GM21367 (cell line): ENCODE measurements around the gene LCE3B.
"Not testable (repeated sequence)": the region's sequence is repeated elsewhere in the genome, so short reads cannot be mapped to it uniquely, and the experiment has no call there.

Experiments used
- ATAC-seq: cut with Tn5 transposase; IDR thresholded peaks from one replicate; pipeline ENCODE4 v1.9.1; 2021; ENCODE audit not compliant: unreplicated experiment

Gene LCE3B, protein sequence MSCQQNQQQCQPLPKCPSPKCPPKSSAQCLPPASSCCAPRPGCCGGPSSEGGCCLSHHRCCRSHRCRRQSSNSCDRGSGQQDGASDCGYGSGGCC

DNA sequence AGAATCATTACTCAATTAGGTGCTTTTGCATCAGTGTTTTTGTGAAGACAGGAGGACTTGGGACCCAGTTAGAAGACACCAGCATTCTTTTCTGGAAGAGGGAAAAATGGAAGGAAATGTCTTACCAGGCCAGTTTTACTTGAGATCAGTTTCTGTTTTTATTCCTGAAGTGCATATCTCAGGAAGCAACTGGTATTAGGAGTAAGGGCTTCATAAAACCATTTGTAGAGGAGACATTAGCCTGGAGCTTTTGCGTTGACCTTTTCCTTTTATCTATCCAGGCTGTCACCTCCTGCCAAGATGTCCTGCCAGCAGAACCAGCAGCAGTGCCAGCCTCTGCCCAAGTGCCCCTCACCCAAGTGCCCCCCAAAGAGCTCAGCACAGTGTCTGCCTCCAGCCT, at the start of gene LCE3B:
Gene LCE3B (plus strand): TSS at position 301 of the 400 bp plus-strand sequence. CDS start 0 bp downstream, at position 301.
- ATAC-seq: no peak

DNA sequence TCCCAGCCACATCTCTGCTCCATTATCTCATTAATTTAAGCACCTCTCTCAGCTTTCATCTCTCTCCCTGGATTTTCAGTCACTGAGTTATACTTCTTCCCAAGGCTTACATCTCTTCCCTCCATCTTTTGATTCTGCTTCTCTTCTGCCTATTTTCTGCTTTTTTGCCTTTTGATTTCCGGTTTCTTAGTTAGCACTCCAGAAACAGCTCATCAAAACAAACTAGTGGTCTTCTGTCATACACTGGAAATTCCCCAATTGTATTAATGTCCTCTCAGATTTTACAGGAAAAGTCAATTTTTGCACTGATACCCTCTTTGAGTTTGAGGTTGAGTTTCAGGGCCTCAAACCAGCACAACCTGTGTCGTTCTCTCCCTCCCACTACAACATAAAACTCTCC, 48.5 kb upstream of the LCE3B start:
- no peak for ATAC-seq

DNA sequence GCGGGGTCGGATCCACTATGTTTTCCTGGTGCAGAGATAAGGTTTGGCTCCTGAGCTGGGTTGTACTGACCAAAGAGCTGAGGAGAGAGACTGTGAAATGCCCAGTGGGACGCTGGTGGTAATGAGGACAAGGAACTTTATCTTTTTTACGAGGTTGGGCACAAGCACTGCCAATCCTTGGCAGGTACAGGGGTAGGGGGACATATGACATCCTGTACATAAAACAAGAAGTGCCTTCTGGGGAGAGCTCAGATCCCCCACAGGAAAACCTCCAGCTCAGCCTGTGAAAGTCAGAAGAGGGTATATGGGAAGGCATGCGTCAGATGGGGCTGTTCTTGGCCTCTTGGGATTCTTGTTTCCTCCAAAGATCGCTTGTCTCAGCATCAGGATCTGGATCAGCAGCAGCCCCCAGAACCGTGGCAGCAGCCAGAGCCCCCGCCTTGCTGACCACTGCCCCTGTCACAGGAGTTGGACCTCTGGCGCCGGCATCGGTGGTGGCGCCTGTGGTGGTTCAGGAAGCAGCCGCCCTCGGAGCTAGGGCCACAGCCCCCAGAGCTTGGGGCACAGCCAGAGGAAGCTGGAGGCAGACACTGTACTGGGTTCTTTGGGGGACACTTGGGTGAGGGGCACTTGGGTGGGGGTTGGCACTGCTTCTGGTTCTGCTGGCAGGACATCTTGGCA, 47.9 kb upstream of the LCE3B start:
- ATAC-seq: no peak

DNA sequence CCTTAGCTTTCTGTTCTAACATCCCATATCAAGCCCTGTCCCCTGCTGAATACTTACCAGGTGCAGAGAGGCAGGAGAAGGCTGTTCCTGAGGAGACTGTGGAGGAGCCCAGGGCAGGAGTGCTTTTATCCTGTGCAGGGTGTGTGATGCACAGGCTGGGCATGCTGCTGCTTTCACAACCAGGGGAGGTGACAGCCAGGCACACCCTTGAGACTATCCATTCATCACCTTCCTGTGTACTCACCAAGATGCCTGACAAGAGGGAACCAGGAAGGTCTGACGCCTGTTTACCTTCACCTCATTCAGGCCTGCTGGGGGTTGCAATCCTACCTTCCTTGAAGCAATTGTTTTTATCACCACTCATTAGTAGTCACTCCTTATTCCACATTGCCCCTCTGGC, 46.9 kb upstream of the LCE3B start, which contains the start of gene LCE3E:
Gene LCE3E (minus strand): TSS at position 100 of the 400 bp plus-strand sequence. CDS start 572 bp downstream, outside the sequence.
- ATAC-seq: no peak

DNA sequence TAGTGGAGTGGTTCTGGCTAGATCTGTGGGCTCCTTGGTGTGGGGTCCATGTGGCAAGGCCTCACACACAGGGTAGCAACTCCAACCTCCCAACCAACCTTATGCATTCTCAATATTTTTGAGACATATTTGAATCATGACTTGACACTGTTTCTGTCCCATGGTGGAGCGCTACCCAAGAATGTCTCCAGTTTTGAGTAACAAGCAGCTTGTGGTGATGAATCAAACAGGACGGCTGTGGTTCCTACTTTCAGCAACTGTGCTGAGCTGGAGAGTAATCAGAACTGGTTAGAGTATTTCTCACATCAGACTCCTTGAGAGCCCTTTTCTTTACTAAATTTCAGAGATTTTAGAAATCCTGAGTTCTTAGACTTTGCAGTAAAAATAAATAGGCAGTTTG, 36.4 kb upstream of the LCE3B start:
- ATAC-seq: no peak

DNA sequence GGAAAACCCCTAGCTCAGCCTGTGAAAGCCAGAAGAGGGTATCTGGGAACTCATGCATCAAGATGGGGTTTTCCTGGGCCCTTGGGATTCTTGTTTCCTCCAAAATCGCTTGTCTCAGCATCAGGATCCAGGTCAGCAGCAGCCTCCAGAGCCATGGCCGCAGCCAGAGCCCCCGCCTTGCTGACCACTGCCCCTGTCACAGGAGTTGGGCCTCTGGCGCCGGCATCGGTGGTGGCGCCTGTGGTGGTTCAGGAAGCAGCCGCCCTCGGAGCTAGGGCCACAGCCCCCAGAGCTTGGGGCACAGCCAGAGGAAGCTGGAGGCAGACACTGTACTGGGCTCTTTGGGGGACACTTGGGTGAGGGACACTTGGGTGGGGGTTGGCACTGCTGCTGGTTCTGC, 34.1 kb upstream of the LCE3B start:
- not testable (repeated sequence) for ATAC-seq

DNA sequence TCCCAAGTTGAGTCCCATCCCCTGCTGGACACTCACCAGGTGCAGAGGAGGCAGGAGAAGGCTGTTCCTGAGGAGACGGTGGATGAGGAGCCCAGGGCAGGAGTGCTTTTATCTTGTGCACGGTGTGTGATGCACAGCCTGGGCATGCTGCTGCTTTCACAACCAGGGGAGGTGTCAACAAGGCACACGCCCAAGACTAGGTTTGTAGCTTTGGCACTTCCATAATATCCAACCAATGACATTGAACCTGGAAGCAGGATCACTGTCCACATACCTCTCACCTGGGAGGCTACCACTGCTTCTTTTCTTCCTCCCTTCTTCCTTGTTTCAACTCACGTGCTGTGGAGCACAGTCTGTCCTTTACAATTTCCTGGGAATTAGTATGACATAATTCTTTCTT, 33.2 kb upstream of the LCE3B start, which contains the start of gene LCE3D:
Gene LCE3D (minus strand): TSS at position 84 of the 400 bp plus-strand sequence. CDS start 580 bp downstream, outside the sequence.
- no peak for ATAC-seq

DNA sequence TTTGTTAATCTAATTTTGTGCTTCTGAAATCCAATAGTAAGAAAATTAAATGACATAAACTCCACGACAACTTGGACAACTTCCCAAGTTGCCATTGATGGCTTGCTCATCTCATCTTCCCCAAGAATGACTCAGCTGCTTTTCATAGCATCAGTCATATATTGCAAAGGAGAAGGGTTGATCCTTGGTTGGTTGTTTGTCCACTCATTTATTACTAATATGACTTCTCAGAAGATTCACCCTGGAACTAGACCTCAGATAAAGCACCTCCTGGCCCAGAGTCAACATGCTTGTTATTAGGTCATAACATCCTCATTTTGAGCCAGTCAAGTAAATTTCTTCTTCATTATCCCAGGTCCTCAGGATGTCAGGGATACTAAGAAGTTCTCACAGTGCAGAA, 31.0 kb upstream of the LCE3B start:
- ATAC-seq: no peak

DNA sequence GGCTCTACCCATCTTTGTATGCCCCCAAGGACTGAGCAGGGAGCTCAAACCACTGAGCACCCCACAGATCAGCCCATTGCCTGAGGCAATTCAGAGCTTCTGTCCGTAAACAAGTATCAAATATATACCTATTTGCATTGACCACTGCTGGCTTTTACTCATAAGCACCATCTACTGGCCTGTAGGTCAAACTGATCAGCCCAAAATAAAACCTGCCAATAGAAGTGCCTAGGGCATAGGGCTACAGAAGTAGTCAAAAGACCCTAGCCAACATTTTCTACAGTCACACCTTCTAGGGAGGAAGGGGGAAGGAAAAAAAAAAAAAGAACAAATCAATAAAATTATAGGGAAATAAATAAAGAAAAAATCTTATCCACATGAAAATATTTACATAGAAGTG, 28.0 kb upstream of the LCE3B start:
- no peak for ATAC-seq

DNA sequence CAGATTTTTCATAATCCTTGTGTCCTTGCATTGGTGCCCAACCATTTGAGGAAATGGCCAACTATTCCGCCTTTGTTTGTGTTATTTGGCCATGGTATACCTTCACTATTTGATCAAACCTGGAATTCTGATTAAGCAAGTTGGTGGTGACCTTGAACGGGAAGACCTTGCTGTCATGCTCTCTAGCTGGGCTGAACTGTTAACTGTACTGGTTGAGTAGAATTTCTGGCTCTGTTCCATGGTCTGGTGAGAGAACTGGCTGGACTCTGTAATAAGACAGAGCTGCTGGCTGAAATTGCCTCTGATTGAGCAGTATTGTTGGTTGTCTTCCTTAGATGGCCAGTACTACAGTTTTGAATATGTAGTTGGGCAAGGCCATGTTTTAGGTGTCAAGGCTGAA, 16.6 kb upstream of the LCE3B start:
- no peak for ATAC-seq

DNA sequence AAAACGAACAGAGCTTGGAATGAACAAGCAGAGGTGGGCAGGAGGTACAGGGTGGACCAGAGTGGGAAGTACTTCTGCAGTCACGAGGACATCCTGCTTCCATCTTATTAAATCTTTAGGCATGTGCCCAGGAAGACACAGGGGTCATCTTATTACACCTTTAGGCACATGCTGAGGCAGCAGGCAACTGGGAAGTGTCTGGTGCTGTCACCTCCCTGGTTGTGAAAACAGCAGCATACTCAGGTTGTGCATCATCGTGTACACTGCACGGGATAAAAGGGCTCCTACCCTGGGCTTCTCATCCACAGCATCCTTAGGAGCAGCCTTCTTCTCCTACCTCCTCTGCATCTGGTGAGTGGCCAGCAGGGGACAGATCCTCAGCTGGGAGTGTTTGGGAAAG, 13.7 kb upstream of the LCE3B start, which contains the start of gene LCE3C:
Gene LCE3C (plus strand): TSS at position 301 of the 400 bp plus-strand sequence. CDS start 498 bp downstream, outside the sequence.
- no peak for ATAC-seq

DNA sequence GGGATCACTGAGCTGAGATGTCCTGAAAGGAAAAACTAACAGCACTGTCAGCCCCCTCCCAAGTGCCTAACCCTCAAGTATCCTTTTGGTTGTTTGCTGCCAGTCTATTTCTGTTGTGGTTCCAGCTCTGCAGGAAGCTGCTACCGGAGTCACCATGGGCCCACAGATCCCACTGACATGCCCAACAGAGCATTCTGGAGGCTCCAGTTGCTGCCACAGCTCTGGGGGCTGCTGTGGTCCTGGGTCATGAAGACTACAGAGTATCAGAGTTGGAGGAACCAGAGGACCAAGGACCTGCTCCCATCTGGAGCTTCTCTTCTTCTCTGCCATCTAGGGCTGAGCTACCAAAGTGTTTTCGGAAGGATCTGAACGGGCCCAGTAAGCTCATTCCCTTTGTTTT, 8.4 kb downstream of the LCE3B start:
- ATAC-seq: no peak

DNA sequence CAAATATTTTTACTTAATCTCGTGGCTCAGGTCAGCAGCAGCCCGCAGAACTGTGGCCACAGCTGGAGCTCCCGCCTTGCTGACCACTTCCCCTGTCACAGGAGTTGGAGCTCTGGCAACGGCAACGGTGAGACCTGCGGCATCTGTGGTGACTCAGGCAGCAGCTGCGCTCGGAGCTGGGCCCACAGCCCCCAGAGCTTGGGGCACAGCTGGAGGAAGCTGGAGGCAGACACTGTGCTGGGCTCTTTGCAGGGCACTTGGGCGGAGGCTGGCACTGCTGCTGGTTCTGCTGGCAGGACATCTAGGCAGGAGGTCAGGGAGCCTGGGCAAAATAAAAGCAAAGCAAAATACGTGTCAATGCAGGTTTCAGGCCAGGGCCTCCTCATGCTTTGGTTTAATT, 9.2 kb downstream of the LCE3B start, which contains the start of gene LCE3A:
Gene LCE3A (minus strand): TSS at position 301 of the 400 bp plus-strand sequence. CDS start 0 bp downstream, at position 301.
- no peak for ATAC-seq

DNA sequence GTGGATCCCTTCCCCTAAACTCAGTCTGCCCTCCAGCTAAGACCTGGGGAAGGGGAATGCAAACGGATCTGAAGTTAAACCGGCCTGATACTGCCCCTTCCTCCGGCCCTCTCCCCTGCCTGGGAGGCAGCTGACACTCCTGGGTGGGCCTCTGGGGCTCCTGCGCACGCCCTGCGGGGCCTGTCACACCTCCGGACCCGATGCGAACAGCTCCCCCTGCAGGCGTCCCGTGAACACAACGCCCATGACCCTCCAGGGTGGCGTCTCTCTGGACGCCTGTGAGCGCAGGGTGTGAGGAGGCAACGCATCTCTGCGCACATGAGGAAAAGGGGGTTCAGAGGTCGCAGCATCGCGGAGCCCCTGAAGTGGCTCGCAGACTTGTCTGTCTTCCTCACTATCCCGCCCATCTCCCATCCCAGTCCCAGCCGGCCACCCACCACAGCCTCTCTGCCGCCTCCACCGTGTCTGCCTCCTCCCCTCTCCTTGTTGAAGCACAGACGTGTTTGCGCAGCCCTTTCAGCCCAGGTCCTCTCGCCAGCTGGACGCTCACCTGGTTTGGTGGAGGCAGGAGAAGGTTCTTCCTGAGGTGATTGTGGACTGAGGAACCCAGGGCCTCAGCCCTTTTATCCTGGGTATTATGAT, 9.7 kb downstream of the LCE3B start:
- no peak for ATAC-seq

DNA sequence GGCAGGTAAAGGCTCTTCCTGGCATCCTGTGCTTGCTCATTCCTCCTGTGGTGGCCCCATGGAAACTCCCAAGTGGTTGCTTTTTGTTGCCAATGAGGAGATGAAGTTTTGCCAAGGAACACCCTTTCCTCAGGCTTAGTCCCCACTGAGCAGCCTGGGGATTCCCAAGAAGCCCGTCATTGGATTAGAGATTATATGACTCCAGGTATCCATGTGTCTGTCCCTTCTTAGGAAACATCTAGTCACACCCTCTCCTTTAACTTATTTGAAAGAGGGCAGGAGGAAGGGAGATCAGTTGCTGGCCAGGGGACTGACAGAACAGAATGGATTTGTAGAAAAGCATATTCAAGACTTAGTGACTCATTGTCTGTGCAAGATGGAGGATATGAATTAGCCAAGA, 13.1 kb downstream of the LCE3B start:
- ATAC-seq: no peak

DNA sequence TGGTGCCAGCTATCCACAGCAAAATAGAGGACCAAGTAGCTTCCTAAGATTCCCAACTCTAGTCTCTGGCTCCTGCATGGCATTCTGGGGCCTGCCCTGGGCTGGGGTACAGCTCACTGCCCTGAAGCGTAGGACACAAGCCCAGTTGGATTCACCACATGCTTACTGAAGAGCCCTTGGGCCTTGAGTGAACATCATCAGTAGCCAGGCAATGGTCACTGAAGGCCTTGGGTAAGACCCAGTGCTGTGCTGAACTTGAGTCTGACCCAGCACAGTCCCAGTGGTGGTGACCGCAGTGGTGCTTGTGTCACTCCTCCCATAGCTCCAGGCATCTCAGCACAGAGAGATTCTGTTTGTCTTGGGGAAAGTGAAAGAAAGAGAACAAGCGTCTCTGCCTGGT, 17.0 kb downstream of the LCE3B start:
- no peak for ATAC-seq

DNA sequence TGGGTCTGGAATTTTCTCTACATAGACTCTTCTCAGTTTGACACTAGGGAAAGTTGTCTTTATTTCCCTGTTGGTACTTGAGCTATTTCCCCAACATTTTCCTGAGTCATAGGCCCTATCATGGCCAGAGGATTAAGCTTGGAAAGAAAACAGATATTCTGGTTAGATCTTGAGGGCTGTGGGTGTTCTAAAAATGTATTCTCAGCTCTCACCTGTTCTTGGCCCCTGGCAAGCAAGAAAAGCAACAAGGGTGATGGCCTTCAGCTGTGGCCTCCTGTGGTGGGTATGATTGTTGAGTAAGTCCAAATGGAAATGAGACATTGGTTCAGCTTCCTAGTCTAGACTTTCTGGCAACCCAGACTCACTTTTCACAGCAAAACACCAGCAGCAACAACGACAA, 26.7 kb downstream of the LCE3B start:
- no peak for ATAC-seq

DNA sequence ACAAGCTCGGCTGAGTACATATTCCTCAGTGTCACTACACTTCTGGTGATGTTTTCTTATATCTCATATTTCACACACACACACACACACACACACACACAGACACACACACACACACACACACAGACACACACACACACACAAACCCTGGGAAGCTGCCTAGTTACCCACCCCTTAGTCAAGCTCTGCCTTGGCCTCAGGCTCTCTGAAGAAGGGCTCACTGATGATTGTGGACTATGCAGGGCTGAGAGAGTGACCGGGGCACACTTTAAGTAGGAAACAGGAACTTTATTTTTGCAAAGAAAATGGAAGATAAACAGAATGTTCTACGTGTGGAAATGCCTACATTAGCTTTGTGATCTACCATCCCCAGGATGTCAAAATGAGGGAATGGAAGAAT, 30.3 kb downstream of the LCE3B start:
- ATAC-seq: no peak

DNA sequence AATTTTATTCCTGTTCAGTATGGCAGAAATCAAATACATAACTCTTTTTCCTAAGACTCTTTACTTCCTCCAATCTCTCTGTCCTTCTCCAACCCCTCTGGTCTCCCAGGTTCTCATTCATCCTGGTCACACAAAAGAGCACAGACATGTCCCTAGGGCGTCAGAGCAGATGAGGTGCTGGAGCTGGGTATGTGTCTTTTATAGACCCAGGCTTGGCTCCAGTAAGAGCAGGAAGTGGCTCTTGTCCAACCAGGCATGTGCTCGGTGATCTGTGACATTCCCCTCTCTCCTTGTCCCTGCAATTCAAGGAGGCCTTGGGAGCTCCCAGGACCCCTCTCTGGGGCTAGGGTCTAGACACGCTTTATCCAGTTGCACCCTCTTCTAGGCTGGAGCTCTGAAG, 31.5 kb downstream of the LCE3B start:
- no peak for ATAC-seq

DNA sequence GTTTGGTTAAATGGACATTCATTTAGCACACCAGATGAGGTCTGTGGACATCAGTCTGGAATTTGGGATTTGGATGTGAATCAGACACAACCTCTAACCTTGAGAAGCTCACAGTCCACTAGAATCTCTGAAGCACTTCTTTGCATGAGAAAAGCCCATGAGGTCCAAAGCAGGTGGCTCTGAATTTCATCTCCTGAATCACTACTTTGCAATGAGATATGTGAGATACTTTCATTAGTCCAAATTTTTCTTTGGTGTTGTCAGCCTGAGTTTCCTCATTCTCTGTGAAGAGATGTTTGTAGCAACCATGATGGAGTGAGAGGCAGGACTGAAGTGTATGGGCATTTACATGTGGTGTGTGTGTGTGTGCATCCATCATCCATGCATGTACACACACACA, 33.0 kb downstream of the LCE3B start:
- ATAC-seq: no peak

DNA sequence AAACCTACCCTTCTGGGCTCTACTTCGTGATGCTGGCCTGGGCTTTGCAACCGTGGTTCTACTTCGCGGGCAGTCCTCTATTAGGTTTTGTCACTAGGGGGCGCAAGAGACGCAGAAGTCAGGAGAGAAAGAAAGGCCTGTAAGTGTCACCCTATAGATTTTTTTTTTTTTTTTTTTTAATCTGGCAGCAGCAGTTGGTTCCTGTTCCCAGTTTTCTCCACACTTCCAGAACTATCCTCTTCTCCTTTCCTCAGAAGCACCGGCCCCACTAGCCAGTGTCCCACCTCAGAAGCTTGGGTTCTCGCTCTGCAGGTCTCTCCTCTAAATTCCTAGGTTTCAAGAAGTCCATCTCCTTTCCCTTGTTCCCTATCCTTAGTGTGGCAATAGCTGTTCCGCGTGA, 40.5 kb downstream of the LCE3B start:
- no peak for ATAC-seq

DNA sequence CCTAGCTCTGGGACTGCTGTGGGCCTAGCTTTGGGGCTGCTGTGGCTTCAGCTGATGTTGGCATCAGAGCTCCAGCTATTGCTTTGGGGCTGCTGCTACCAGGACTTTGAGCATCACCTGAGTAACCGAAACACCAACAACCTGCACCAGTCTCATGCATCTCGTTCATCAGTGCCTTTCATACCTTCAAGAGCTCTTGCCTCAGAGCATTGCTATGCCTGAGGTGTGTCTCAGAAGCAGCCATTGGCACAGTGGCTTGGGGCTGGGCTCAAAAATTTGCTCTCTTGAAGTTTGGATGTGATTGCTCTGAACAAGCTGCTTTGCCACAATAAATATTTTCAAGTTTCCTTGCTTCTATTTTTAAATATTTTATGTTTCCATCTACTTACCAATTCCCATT, 42.8 kb downstream of the LCE3B start:
- no peak for ATAC-seq
